GM23248 (cell line): ENCODE results near the gene MALT1. TPM values are rescaled to one million over a fixed set of nuclear protein-coding genes. Genes with fewer than 3 reads are reported as not detected.
A peak's percentile ranks its signal among the peaks of the same experiment; 100 is the strongest.

ENCODE experiments used
- DNase-seq: peaks from one replicate; pipeline ENCODE4 v3.0.0-alpha.2; 2015
- H2AFZ ChIP-seq: fragments of 200-600 bp; sonication (generic); 2 replicates; pipeline ENCODE4 v1.6.1; 2016; ENCODE audit warnings: antibody characterized with exemption
- H3F3A ChIP-seq: fragments of 200-600 bp; sonication (generic); 2 replicates; pipeline ENCODE4 v1.6.1; 2016; ENCODE audit warnings: mild to moderate bottlenecking, antibody characterized with exemption, mixed run types; ENCODE audit not compliant: insufficient read depth
- H3K27ac ChIP-seq: fragments of 200-600 bp; sonication (generic); 2 replicates; pipeline ENCODE4 v1.5.1; 2016; ENCODE audit warnings: mild to moderate bottlenecking
- H3K27me3 ChIP-seq: fragments of 200-600 bp; sonication (generic); replicated peaks from 2 replicates; pipeline ENCODE4 v1.6.1; 2016; ENCODE audit warnings: mild to moderate bottlenecking; ENCODE audit not compliant: insufficient read depth
- H3K36me3 ChIP-seq: fragments of 200-600 bp; sonication (generic); 2 replicates; pipeline ENCODE4 v1.6.1; 2016; ENCODE audit warnings: low read depth, mild to moderate bottlenecking
- H3K4me1 ChIP-seq: fragments of 200-600 bp; sonication (generic); 2 replicates; pipeline ENCODE4 v1.6.1; 2016; ENCODE audit warnings: mild to moderate bottlenecking; ENCODE audit not compliant: insufficient read depth
- H3K4me2 ChIP-seq: fragments of 200-600 bp; sonication (generic); one replicate; pipeline ENCODE4 v1.6.1; 2016; ENCODE audit warnings: mild to moderate bottlenecking; ENCODE audit not compliant: unreplicated experiment
- H3K4me3 ChIP-seq: fragments of 200-600 bp; sonication (generic); 2 replicates; pipeline ENCODE4 v1.5.1; 2016; ENCODE audit warnings: mild to moderate bottlenecking
- H3K79me2 ChIP-seq: fragments of 200-600 bp; sonication (generic); 2 replicates; pipeline ENCODE4 v1.6.1; 2016; ENCODE audit warnings: mild to moderate bottlenecking; ENCODE audit not compliant: insufficient read depth
- H3K9ac ChIP-seq: fragments of 200-600 bp; sonication (generic); 2 replicates; pipeline ENCODE4 v1.6.1; 2016; ENCODE audit warnings: mild to moderate bottlenecking
- H3K9me2 ChIP-seq: fragments of 200-600 bp; sonication (generic); 2 replicates; pipeline ENCODE4 v1.6.1; 2016; ENCODE audit warnings: mixed run types, mild to moderate bottlenecking, moderate library complexity; ENCODE audit not compliant: insufficient read depth
- H3K9me3 ChIP-seq: fragments of 200-600 bp; sonication (generic); one replicate; pipeline ENCODE4 v1.6.1; 2017; ENCODE audit warnings: low read depth
- H4K20me1 ChIP-seq: fragments of 200-600 bp; sonication (generic); 2 replicates; pipeline ENCODE4 v1.6.0; 2016; ENCODE audit not compliant: insufficient read depth
- EZH2 ChIP-seq: fragments of 200-600 bp; sonication (generic); IDR thresholded peaks from 2 replicates; pipeline ENCODE4 v1.6.1; 2018; ENCODE audit warnings: antibody characterized with exemption, mild to moderate bottlenecking; ENCODE audit not compliant: insufficient read depth, poor library complexity, severe bottlenecking
- EZH2phosphoT487 ChIP-seq: fragments of 200-600 bp; sonication (generic); IDR thresholded peaks from 2 replicates; pipeline ENCODE4 v1.6.1; 2018; ENCODE audit warnings: antibody characterized with exemption, moderate library complexity, mild to moderate bottlenecking, low read depth; ENCODE audit not compliant: insufficient read depth
- WGBS, 2 experiments: methylation state at CpG; one replicate each; pipeline ENCODE4 v1.1.6; 2015 to 2017; ENCODE audit warnings: low lambda C conversion rate in 2 of 2, low coverage in 1 of 2; ENCODE audit errors: missing lambda C conversion rate in 2 of 2; 5-methylcytosine and 5-hydroxymethylcytosine counted together
- in situ Hi-C: fragments of 300-500 bp; cut with MboI; formaldehyde crosslinking; loops from 2 replicates; pipeline ENCODE4 v1.15.0; 2020
- polyA plus RNA-seq: library from polyadenylated mRNA; unstranded; fragments of >200 nt; fragmentation: Nextera tagmentation; extraction: Ambion mirVana; gene quantifications from 2 replicates; pipeline ENCODE4 v1.2.1, GENCODE V29; 2016
- total RNA-seq: library from RNA; depleted of rRNA; stranded (reverse); fragments of >200 nt; shearing (Covaris generic); gene quantifications from 2 replicates; pipeline ENCODE4 v1.2.3, GENCODE V29; 2014

MALT1 gene
- total and polyA plus RNA-seq, 2 experiments from 2014 or later: 12.6 to 42.5 TPM

DNA sequence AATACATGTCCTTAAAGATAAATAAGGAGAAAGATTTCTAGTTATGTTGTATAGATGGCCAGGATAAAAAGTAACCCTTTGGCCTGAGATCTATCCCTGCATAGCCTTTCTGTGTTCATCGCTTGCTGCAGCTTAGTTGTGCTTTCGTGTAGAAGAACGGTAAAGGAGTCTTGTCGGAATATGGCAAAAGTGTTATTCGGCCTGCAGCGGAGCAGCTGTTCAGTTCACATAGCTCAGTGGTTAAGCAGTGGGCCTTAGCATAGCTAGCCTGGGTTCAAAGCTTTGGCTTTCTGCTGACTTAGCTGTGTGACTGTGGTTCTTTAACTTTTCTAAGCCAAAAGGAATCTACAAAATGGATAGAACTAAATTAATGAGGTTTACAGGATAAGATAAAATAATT, 55.4 kb downstream of the MALT1 start:
- H3F3A ChIP-seq: no peaks in the 10 kb centered on the region
- no peaks in the 10 kb centered on the region for H4K20me1 ChIP-seq
- TF ChIP-seq EZH2phosphoT487 (no peak), EZH2 (no peak)
- no peak overlapping the region for H3K4me3 ChIP-seq
- no peak overlapping the region for H3K27ac ChIP-seq
- no peak overlapping the region for H2AFZ ChIP-seq
- in situ Hi-C loops: no loop called here
- H3K36me3 ChIP-seq: peaks cover 26% of the 10 kb centered on the region
- H3K4me1 ChIP-seq: peaks cover 2% of the 10 kb centered on the region; the same call in 1 of the 2 replicates
- H3K79me2 ChIP-seq: no peaks in the 10 kb centered on the region; the same call in 1 of the 2 replicates
- no peaks in the 10 kb centered on the region for H3K9me3 ChIP-seq
- 99 to 100% methylated on average over 6 of the region's 6 CpGs for WGBS, 2 experiments
- no peaks in the 10 kb centered on the region for H3K27me3 ChIP-seq
- no peak overlapping the region for H3K9ac ChIP-seq
- no peak overlapping the region for H3K4me2 ChIP-seq
- DNase-seq: no peak
- H3K9me2 ChIP-seq: no peaks in the 10 kb centered on the region

DNA sequence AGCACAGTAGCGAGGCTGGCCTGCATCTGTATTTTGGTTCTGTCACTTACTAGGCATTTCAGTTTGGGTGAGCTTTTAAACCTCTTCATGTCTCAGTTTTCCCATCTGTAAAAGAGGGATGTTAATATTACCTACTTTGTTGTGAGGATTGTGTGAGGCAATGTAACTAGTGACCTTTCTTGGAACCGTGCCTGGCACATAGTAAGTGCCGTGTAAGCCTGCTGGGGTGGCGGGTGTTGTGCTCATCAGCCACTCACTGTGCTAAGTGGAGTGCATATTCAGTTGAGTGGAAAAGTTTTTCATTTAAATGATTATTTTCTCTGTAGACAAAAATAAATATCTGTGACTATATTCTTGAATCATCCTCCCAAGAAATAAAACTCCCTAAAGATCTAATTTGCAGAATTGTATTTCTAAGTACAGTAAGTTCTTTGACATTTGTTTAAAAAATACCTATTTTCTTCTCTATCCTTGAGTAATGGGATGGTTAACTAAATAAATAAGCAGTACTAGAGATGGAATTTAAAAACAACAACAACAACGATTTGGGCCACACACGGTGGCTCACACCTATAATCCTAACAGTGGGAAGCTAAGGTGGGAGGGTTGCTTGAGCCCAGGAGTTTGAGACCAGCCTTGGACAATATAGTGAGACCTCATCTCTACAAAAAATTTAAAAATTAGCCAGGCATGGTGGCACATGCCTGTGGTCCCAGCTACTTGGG, 56.7 kb downstream of the MALT1 start:
- no peaks in the 10 kb centered on the region for H4K20me1 ChIP-seq
- TF ChIP-seq EZH2phosphoT487 (no peak), EZH2 (no peak)
- in situ Hi-C loops: no loop called here
- no peaks in the 10 kb centered on the region for H3K27me3 ChIP-seq
- H3K9me2 ChIP-seq: no peaks in the 10 kb centered on the region
- no peak overlapping the region for H3K4me2 ChIP-seq
- peaks cover 31% of the 10 kb centered on the region for H3K36me3 ChIP-seq
- H3K27ac ChIP-seq: no peak overlapping the region
- no peak overlapping the region for H2AFZ ChIP-seq
- H3K9ac ChIP-seq: no peak overlapping the region
- no peaks in the 10 kb centered on the region for H3K9me3 ChIP-seq
- WGBS, 2 experiments: 85 to 87% methylated on average over 6 of the region's 6 CpGs
- no peaks in the 10 kb centered on the region for H3F3A ChIP-seq
- peak; percentile 27 for DNase-seq
- H3K4me1 ChIP-seq: no peaks in the 10 kb centered on the region
- H3K4me3 ChIP-seq: no peak overlapping the region
- no peaks in the 10 kb centered on the region for H3K79me2 ChIP-seq

DNA sequence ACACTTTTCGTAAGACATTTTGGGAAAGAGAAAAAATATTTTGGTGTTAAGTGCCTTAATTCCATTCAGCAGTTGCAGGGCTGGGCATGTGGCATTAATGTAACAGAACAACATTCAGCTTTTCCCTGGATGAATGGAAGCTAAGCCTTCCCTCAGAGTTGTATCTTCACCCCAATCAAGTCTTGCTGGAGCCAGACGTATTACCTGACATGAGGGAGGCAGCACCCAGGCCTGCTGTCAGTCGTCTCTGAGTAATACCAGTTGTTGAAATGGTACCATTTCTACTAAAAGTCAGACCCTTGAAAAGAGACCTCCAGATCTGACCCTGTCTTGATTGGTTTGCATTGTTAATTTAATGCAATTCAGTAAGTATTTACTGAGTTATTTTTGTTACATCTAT, 57.5 kb downstream of the MALT1 start:
- no peak for DNase-seq
- TF ChIP-seq EZH2 (no peak), EZH2phosphoT487 (no peak)
- Histone ChIP-seq H3K36me3 (peaks cover 31% of the 10 kb centered on the region), H3K9me3 (no peaks in the 10 kb centered on the region), H3K9ac (no peak overlapping the region), H3F3A (no peaks in the 10 kb centered on the region), H4K20me1 (no peaks in the 10 kb centered on the region), H3K27me3 (no peaks in the 10 kb centered on the region), H3K79me2 (no peaks in the 10 kb centered on the region), H3K27ac (no peak overlapping the region), H2AFZ (no peak overlapping the region), H3K4me2 (no peak overlapping the region), H3K9me2 (no peaks in the 10 kb centered on the region), H3K4me3 (no peak overlapping the region), H3K4me1 (no peaks in the 10 kb centered on the region)
- in situ Hi-C loops: no loop called here
- WGBS, 2 experiments: 97% methylated on average over 3 of the region's 3 CpGs

DNA sequence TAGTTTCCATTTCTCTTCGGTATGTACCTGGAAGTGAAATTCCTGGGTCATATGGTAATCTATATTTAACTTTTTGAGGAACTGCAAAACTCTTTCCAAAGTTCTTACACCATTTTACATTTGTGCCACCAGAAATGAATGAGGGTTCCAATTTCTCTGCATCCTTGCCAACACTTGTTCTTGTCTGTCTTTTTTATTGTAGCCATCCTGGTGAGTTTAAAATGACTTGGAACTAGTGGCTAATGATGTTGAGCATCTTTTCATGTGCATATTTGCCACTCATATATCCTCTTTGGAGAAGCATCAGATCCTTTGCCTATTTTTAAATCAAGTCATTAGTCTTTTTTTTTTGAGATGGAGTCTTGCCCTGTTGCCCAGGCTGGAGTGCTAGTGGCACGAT, 59.4 kb downstream of the MALT1 start:
- no peaks in the 10 kb centered on the region for H3K9me2 ChIP-seq
- in situ Hi-C loops: no loop called here

More for the DNA sequence above, 59.4 kb downstream of the MALT1 start:
- H3K4me3 ChIP-seq: no peak overlapping the region
- H3K4me1 ChIP-seq: no peaks in the 10 kb centered on the region
- no peak for DNase-seq
- no peak overlapping the region for H3K27ac ChIP-seq
- H3K36me3 ChIP-seq: peaks cover 34% of the 10 kb centered on the region
- no peak for TF ChIP-seq EZH2phosphoT487
- no peak for TF ChIP-seq EZH2
- no peaks in the 10 kb centered on the region for H3K79me2 ChIP-seq
- no peaks in the 10 kb centered on the region for H4K20me1 ChIP-seq
- H3K9ac ChIP-seq: no peak overlapping the region
- no peak overlapping the region for H3K4me2 ChIP-seq
- H3K9me3 ChIP-seq: no peaks in the 10 kb centered on the region
- no peaks in the 10 kb centered on the region for H3K27me3 ChIP-seq
- H3F3A ChIP-seq: no peaks in the 10 kb centered on the region
- WGBS, 2 experiments: 99 to 100% methylated on average over 2 of the region's 2 CpGs
- no peak overlapping the region for H2AFZ ChIP-seq
